ENCODE results near the gene NPPA.

NPPA gene

GRCh38 chr1:11797525-11798216 is 49.9 kb downstream of the NPPA start:
- POLR2A ChIA-PET = interaction anchor here (0.9 kb wide), 1 partner anchor 10 kb away, joined by 3 read pairs; no protein-coding TSS in a partner anchor
- TF ChIP-seq CTCF (IDR thresholded peaks at IDR 0.05; ENCODE audit: insufficient read depth, low read length, missing control alignments) = no peak
- CTCF ChIA-PET = interaction anchor here (0.8 to 2.9 kb wide), 3 partner anchors 9 to 11 kb away, joined by 3 to 8 read pairs (median 7); no protein-coding TSS in a partner anchor
- H3K4me3 ChIP-seq (ENCODE audit: low read depth, low read length) = no peak overlapping the region
- no peak for DNase-seq (ENCODE audit: low read depth, low spot score)

DNA sequence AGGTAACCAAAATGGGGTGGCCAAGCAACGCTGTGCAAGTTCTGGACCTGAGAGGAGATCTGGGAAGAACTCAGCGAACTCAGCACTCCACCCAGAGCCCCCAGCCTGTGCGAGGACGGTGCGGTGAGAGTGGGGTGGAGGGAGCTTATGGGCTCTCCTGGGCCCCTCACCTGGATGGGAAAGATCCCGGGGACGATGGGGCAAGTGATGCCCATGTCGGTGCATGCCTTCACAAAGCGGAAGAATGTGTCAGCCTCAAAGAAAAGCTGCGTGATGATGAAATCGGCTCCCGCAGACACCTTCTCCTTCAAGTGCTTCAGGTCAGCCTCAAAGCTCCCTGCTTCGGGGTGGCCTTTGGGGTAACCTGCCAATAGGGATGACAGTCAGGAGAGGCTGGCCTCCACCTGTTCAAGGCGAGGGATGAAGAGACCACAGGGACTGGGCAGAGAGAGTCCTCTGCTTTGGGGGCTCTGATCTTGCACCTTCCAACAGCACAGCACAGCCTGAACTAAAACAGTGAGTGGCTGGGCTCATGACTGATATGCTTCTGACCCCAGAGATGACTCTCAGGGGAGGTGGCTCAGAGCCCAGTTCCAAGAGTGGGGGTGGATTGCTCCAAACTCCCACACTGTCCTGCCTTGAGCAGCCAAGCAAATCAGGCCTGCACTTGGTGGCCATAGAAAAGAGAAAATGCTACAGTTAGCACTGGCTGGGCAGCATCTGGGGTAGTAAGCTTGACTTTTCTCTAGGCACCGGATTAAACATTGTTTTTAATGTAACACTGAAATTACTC is 51.4 kb downstream of the NPPA start:
- POLR2A ChIA-PET = no interaction called here
- no peak for DNase-seq (ENCODE audit: low read depth, low spot score)
- CTCF ChIA-PET = interaction anchor here (1.4 to 2.9 kb wide), 3 partner anchors 9 to 76 kb away, joined by 4 to 8 read pairs (median 6); no protein-coding TSS in a partner anchor
- no peak overlapping the region for H3K4me3 ChIP-seq (ENCODE audit: low read depth, low read length)
- no peak for TF ChIP-seq CTCF (IDR thresholded peaks at IDR 0.05; ENCODE audit: insufficient read depth, low read length, missing control alignments)

Measured in AG04449 (cell line).